Measurements from ENCODE around the gene AP1S3. TPM values are rescaled to one million over a fixed set of nuclear protein-coding genes. Genes with fewer than 3 reads are reported as not detected.

AP1S3 gene
- total and polyA plus RNA-seq, 2 of the 4 experiments (the other 2 are of a cell fraction) = 2.5 to 4.1 TPM

DNA sequence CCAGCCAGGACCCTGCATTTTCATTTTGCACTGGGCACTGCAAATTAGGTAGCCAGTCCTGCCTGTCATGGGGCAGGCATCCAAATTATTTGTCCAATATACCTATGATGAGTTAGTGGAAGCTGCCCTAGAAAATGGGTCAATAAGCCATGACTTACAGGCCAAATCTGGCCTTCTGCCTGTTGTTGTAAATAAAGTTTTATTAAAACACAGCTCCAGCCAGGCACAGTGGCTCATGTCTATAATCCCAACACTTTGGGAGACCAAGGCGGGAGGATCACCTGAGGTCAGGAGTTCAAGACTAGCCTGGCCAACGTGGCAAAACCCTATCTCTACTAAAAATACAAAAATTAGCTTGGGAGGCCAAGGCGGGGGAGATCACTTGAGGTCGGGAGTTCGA lies 8.3 kb downstream of the AP1S3 start:
- Histone ChIP-seq H3K27ac (ENCODE audit: insufficient read depth, low read length) (no peak overlapping the region), H4K91ac (ENCODE audit: insufficient read depth, low read depth, low read length) (no peak overlapping the region), H4K5ac (ENCODE audit: low read depth, low read length) (no peak overlapping the region), H2BK120ac (ENCODE audit: low read depth, low read length) (no peak overlapping the region), H3K9ac (ENCODE audit: low read depth, low read length) (no peak overlapping the region), H3K4me2 (ENCODE audit: low read depth, low read length) (no peak overlapping the region), H3K4ac (ENCODE audit: low read depth, low read length) (no peak overlapping the region), H2BK15ac (ENCODE audit: low read depth, low read length) (no peak overlapping the region), H3K36me3 (ENCODE audit: control insufficient read depth, insufficient read depth, low read length) (no peaks in the 10 kb centered on the region), H2BK20ac (ENCODE audit: low read depth, low read length) (no peak overlapping the region), H3K4me1 (ENCODE audit: control insufficient read depth, insufficient read depth, low read length) (no peaks in the 10 kb centered on the region), H3K27me3 (ENCODE audit: control insufficient read depth, insufficient read depth, low read length) (no peaks in the 10 kb centered on the region), H3K56ac (ENCODE audit: extremely low read depth, insufficient read depth, low read length) (no peak overlapping the region), H3K9me1 (ENCODE audit: insufficient read depth, low read length) (no peaks in the 10 kb centered on the region), H2AK5ac (ENCODE audit: low read depth, low read length) (no peak overlapping the region), H3K79me1 (ENCODE audit: low read depth in 1 of 2, low read length in 2 of 2) (no peaks in the 10 kb centered on the region), H2BK5ac (ENCODE audit: low read depth, low read length, poor library complexity, severe bottlenecking) (no peak overlapping the region), H3K23ac (ENCODE audit: low read depth, low read length) (no peak overlapping the region), H3K9me3 (ENCODE audit: control insufficient read depth, insufficient read depth, low read length) (no peaks in the 10 kb centered on the region), H4K20me1 (ENCODE audit: insufficient read depth, low read length) (peaks cover 3% of the 10 kb centered on the region; the same call in 1 of the 2 replicates), H3K14ac (replicated peaks; ENCODE audit: low read depth, low read length) (no peak overlapping the region), H3K18ac (ENCODE audit: low read depth, low read length) (no peak overlapping the region), H4K8ac (ENCODE audit: low read depth in 2 of 2, low read length in 2 of 2) (no peak overlapping the region), H3K4me3 (ENCODE audit: insufficient read depth, low read depth, low read length) (no peak overlapping the region), H2AK9ac (replicated peaks; ENCODE audit: low read depth, low read length, poor library complexity) (no peak overlapping the region), H2AFZ (replicated peaks; ENCODE audit: low read length, poor library complexity) (no peak overlapping the region)
- intact Hi-C loops (cut with micrococcal nuclease) (no loop called here), dilution Hi-C loops (cut with HindIII; ENCODE audit: low sequenced_read_pairs, unreplicated experiment) (no loop called here), in situ Hi-C loops (cut with MboI; ENCODE audit: low sequenced_read_pairs) (no loop called here)
- no TSS peak for BruUV-seq (replicated peaks)
- DNase-seq (no peak), ATAC-seq (ENCODE audit: low read depth) (no peak)
- ChIA-PET CTCF (no interaction called here), POLR2A (ENCODE audit: unreplicated experiment) (interaction anchor here (0.6 kb wide), 1 partner anchor 655 kb away, joined by 3 read pairs; no protein-coding TSS in a partner anchor)
- TF ChIP-seq RAD21 (IDR thresholded peaks at IDR 0.05; ENCODE audit: low read length) (no peak), RFX5 (IDR thresholded peaks at IDR 0.05; ENCODE audit: low read depth, low read length) (no peak), MAZ (IDR thresholded peaks at IDR 0.05; ENCODE audit: borderline replicate concordance, low read depth, low read length) (no peak), POLR2A (IDR thresholded peaks at IDR 0.05; ENCODE audit: low read depth, low read length) (no peak), CHD1 (IDR thresholded peaks at IDR 0.05; ENCODE audit: low read depth, low read length) (no peak), CEBPB (IDR thresholded peaks at IDR 0.05; ENCODE audit: low read depth, low read length) (no peak), MXI1 (IDR thresholded peaks at IDR 0.05; ENCODE audit: borderline replicate concordance, low read depth, low read length) (no peak), CTCF (conservative IDR thresholded peaks at IDR 0.05; ENCODE audit: low read depth, low read length) (no peak), MAFK (IDR thresholded peaks at IDR 0.05; ENCODE audit: low read depth, low read length) (no peak)
- WGBS, 2 experiments (ENCODE audit: extremely low coverage in 2 of 2, insufficient read length in 1 of 2) = no CpG with 5 or more reads among the region's 5 CpGs

Measured in IMR-90 (cell line).